GM19463 (cell line): ENCODE measurements around the gene QSER1.

Experiments used
- ATAC-seq: cut with Tn5 transposase; IDR thresholded peaks from one replicate; pipeline ENCODE4 v1.9.1; 2021; ENCODE audit warnings: mild to moderate bottlenecking, moderate library complexity; ENCODE audit not compliant: unreplicated experiment

Gene QSER1

DNA sequence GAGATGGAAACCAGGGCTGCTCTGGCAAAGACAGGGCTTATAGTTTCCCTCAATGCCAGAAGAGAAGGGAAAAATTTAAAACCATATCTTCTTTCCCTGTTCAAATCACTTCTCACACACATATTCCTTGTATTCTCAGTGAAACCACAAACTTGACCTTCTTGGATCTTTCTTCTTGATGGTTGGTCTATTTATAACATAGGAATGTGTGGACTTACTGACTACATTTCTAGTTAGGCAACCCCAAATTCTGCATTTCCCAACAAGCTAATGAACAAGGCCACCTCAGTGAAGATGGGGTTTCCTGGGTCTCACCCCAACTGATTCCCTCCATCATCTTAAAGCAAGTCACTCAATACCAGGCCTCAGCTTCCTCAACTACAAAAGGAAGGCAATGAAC lies 3.8 kb upstream of the QSER1 start:
- no peak for ATAC-seq

DNA sequence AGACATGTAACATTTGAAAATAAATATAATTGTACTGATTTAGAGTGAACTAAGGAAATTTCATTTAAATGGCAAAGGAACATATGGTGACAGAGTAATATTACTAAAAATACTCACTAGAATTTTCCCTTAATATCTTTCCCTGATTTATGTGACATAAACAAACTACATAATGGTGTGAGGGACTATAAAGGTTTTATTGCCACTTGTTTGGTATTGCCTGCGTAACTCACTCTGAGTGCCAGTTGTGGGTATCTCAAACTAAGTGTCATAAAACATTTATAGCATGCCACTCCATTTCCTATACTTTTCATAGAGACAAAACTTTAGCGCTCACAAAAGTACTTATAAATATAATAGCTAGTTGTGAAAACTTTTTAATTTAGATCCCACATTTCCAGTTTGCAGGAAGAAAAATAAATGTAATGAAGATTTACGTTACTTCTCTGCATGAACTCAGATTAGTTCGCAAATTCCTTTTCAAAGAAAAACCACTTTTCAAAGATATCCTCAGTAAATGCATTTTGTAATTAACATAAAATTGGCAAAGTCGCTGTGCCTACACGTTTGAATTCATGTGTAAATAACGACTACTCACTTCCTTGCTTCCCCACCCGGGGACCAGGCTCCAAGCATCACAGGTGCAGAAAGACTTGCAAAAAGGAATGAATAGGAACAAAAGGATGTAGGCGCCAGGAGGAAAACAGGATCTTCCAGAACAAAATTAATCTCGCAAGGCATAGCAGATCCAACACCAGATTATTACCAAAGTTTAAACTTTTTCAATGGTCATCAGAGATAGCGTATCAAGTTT lies 1.6 kb upstream of the QSER1 start:
- ATAC-seq, result no peak

DNA sequence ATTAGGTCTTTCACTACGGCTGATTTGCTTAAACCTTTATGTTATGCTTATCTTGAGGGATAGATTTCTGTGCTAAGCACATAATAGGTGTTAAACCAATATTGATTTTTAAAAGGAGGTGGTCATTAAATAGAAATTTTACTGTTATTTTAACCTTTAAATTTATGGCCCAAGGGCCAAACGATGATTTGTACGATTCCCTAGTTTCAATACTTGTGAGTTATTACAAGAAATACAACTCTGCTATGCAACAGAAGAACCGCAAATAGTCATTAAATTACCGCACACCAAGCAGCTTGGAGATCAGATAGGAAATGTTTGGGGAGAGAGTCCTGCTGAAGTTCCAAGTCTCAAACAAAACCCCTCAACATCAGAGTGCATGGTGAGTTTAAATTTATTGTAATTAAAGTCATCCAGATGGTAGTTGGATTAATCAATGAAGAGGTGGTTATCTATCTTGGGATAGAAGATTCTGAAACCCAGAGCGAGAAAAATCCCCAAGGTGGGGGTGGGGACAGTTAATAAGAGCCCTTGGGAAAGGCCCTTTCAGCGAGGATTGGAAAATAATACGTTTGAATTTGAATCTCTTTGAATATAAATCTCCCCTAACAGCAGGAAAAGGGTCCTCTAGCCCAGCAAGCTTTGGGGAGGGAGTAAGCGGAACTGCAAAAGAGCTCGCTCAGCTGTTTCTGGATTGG lies 805 bp upstream of the QSER1 start:
- no peak for ATAC-seq

DNA sequence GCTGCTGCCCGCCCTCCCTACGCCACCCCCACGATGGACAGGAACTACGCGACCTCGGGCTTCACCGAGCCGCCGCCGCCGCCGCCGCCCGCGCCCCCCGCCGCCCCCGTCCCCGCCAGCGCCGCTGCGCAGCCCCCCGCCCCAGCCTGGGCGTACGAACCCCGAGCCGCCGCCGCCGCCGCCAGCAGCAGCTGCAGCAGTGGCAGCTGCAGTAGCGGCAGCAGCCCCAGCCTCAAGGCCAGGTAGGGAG lies 407 bp downstream of the QSER1 start:
- ATAC-seq, result no peak

DNA sequence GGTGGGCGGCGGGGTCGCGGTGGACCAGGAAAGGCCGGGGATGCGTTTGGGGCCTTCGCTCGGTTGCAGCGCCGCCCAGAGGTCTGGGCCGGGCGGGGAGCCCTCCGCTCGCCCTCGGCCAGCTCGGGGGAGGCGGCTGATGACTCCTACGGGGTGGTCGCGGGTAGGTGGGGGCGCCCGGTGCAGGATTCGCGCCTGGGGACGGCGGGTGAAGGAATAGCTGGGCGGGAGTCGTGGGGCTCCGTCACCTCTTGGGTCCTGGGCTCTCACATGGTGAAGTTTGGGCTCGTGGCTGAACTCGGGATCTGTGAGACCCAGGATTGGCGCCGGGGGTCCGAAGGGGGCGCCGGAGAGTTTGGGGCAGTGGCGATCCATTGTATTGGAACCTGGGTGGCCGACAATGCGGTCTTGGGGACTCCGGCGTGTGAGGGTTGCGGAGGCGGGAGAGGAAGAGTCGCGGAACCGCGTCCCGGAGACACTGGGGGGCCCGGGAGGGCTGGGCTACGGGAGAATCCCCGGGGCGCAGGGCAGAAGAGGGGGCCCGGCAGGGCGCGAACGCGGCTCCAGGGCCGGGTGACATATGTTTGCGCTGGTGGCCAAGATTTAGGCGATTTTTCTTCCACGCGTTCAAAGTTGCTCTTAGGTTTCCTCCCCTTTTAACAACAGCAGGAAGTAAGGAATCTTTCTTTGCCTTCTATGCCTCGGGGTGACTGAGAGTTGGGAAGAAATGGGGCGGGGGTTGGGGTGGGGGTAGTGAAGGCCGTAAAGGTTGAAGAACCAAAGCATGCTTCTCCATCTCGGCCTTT lies 935 bp downstream of the QSER1 start:
- peak; percentile 31 for ATAC-seq

DNA sequence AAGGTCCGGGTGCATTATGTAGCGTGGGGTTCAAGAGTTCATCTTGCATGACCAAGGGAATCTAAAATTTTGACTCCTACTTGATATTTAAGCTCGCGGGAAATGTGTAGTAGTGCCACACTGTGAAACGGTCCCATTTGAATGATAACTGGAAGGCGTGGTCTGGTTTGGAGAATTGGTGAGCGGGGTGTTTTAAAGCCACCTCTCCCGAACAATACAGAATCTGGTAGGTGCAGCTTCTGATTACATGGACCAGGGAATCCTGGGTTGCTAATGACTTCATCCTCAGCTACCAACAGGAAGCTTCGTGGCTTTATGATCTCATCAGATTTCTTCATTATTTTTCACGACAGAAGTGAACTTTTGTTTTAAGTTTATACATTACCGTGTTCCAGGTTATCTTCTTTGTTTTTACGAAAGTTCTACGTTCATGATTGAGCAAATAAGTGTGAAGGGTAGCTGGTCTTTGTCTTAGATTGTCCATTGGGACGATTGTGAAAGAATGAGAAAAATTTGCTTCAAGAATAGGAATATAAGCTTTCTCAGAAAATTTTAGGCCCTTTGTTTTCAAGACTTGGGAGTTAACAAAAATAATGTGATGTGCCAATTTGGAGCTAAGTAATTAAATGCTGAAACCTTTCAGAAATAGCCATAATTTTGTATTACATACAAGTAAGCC lies 1.7 kb downstream of the QSER1 start:
- ATAC-seq, result no peak

DNA sequence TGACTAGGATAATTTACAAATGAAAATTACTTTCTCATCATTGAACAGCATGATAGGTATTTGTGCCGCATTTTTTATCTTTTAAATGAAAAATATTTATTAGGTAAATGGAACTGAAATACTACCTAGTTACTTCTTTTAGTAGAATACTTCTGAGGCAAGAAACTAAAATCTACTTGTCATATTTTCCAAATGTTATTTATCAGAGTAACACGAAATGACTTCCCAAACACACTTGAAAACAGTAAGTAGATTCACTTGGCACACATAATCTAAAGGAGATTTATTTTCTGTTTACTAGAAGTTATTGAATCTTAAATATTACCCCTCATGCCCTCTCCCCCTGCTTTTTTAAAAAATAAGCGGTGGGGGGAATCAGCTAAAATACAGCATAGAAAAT lies 2.3 kb downstream of the QSER1 start:
- no peak for ATAC-seq

DNA sequence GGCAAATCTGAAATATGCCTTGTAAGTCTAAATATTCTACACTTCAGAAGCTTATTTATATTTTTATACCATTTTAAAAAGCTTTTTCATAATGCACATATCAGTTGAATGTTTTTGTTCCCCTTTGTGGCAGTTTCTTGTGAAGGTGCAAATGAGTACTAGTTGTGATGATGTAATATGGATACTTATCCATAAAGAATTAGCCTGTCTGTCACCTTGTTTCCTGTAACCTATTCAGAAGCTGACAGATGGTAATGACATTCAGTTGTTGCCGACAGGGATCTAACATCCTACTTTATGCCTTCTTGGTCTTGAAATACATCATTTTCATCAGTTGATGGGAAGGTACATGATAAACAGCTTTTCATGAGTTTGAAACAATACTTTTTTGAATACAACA lies 2.9 kb downstream of the QSER1 start:
- no peak for ATAC-seq

DNA sequence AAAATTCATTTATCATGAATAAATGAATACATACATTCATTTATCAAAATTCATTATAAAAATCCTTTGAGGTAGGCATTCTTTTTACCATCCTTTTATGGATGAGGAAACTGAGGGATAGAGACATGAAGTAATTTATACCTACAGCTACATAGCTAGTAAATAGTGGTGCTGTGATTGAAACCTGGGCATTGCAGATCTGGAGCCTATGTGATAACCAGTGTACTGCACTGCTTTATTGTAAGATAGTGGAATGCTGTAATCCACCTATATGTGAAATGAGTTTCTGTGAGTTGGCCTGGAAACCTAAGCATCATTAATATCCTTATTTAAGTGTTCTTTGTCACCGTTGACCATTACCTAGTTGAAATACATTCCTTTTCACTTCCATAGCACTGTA lies 4.5 kb downstream of the QSER1 start:
- ATAC-seq, result no peak

DNA sequence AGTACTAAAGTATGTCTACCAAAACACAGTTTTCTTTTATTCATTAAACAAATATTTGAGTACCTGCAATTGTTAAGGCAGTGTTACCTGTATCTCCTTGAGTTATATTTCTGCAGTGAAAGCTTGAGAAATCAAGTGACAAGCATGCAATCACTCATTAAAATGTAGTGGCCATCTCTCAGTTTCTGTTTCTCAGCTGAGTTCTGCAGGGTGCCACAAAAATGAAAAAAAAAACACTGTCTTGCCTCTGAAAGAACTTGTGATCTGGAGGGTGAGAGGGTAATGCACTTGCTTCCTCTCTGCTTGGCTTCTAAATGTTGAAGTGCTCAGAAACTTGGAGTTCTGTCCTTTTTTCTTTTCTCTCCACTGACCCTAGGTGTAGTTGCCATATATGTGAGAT lies 6.8 kb downstream of the QSER1 start:
- ATAC-seq, result peak; percentile 74

DNA sequence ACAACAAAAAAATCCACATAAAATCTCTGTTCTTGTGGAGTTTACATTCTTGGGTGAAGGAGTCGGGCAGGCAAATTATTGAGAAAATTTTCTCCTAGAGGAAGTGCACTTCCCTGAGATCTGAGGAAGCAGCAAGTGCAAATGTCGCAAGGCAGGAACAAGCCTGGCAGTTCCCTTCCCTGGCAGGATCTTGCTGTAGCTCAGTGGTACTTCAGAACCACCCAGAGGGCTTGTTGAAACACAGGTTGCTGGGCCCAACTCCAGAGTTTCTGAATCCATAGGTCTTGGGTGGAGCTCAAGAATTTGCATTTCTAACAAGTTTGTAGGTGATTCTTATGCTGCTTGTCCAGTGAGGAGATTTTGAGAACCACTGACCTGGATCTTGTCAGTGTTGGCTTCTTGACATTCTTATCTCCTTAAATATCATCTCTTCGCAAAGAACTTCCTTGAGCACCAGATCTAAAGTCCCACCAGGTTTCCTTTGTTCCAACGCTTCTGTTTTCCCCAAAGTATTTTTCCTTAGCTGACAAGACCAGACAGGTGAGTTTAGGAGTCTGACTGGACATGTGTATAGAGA lies 9.6 kb downstream of the QSER1 start:
- no peak for ATAC-seq

DNA sequence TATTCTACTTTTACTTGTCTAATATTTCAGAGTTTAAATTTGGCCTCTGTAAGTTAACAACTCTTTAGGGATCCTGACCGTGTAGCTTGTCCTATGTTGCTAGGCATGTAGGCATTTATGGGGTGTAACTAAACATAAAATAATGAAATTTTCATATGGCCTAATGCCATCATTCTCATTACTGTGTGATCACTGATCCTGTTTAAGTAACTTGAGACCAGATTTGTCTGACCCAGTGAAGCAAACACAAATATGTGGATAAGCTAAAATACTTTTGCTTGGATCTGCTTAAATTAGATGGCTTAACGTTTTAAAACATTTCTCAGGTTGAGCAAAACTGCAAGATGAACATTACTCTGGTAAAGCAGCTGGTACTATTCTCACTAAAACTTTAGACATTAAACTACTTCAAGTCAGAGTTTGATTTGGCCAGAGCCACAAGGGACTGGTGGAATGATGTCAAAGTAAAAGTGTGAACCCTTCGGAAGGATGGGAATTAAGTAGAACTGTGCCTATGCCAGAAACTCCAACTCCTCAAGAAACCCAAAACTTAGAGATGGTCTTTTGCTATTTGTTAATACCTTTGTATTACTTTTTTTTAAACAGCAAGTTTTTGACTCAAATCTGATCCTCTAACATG lies 12.5 kb downstream of the QSER1 start:
- ATAC-seq, result no peak

DNA sequence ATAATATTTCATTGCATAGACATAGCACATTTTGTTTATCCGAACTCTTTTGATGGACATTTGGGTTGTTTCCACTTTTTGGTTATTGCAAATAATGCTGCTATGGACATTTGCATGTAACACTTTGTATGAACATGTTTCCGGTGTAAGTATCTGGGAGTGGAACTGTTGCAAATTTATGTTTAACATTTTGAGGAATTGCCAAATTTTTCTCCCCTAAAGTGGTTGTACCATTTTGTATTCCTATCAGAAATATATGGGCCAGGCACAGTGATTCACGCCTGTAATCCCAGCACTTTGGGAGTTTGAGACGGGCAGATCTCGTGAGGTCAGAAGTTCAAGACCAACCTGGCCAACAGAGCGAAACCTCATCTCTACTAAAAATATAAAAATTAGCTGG lies 16.0 kb downstream of the QSER1 start:
- ATAC-seq, result no peak

DNA sequence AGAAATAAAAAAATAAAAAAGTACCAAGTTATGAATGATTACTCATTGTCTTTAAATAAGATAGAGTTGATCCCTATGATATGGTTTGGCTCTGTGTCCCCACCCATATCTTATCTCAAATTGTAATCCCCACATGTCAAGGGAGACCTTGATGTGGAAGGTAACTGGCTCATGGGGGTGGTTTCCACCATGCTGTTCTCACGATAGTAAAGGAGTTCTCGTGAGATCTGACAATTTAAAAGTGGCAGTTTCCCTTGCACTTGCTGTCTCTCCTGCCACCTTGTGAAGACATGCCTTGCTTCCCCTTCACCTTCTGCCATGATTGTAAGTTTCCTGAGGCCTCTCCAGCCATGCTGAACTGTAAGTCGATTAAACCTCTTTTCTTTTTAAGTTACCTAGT lies 18.8 kb downstream of the QSER1 start:
- ATAC-seq, result no peak

DNA sequence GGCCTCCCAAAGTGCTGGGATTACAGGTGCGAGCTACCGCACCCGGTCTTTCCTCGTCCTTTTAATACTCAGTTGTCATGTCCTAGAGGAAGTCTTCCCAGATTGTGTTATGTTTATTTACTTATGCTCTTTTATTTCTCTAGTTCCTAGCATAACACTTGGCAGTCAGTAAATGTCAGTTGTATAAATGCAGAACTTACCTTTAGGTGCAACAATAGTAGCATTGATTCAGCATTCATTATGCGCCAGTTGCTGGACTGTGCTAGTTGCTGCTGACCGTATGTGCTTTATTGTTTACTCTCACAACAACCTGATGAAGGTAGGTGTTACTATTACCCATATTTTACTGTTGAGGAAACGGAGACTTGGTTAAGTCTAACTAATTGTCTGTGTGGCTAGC lies 20.8 kb downstream of the QSER1 start:
- no peak for ATAC-seq

DNA sequence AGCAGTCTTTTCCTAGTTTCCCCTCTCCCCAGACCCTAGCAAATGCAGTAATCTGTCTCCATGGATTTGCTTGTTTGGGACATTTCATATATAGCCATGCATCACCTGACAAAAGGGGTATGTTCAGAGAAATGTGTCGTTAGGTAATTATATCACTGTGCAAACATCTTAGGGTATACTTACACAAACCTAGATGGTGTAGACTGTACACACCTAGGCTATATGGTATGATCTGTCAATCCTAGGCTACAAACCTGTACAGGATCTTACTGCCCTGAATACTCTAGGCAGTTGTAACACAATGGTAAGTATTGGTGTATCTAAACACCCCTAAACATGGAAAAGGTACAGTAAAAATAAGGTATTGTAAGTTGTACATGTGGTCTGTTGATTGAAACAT lies 23.8 kb downstream of the QSER1 start:
- ATAC-seq, result no peak

DNA sequence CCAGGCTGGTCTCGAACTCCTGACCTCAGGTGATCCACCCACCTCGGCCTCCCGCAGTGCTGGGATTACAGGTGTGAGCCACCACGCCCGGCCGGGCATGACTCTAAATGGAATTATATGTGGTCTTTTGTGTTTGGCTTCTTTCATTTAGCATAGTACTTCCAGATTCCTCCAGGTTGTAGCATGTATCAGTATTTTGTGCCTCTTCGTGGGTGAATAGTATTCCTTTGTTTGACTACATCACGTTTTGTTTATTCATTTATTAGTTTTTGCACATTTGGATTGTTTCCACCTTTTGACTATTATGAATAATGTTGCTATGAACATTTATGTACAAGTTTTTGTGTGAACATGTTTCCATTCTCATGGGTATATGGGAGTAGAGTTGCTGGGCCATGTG lies 24.4 kb downstream of the QSER1 start:
- ATAC-seq, result no peak

DNA sequence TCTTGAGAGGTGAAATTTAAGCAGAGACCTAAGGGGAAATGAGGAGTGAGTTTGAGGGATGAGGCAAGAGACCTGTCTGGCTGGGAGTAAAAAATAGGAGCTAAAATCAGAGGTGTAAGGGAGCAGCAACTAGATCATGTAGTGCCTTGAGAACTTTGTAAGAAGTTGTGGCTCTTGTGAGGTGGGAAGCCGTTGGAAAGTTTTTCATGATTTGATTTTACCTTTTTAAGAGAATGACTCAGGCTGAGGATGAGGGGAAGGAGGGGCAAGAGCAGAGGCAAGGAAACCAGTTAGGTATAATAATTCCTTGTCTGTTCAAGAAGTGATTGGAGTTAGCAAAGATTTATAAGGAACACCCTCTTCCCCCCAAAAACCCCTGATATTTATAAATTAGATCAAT lies 25.8 kb downstream of the QSER1 start:
- ATAC-seq, result no peak

DNA sequence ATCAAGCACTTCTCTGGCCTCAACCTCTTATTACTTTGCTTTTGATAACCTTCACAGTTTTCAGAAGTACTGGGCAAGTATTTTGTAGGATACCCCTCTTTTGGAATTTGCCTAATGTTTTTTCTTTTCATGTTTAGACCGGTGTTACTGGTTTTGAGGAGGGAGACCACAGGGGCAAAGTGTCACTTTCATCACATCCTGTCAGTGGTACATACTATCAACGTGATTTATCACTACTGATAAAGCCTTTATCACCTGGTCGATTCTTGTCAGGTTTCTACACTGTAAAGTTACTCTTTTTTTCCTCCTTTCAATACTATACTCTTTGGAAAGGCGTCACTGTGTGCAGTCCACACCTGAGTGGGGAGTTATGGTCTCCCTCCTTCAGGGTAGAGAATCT lies 26.7 kb downstream of the QSER1 start:
- ATAC-seq, result no peak

DNA sequence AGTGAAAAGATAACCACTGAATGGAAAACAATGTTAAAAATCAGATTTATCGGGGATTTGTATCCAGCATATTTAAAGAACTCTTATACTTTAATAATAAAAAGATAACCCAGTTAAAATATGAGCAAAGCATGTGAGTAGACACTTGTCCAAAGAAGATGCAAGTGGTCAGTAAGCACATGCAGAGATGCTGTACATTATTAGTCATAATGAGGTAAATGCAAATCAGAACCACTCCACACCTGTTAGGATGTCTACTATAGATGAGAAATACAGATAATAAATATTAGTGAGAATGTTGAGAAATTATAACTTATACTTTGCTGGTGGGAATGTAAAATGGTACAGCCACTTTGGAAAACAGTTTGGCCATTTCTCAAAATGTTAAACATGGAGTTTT lies 28.0 kb downstream of the QSER1 start:
- ATAC-seq, result no peak

DNA sequence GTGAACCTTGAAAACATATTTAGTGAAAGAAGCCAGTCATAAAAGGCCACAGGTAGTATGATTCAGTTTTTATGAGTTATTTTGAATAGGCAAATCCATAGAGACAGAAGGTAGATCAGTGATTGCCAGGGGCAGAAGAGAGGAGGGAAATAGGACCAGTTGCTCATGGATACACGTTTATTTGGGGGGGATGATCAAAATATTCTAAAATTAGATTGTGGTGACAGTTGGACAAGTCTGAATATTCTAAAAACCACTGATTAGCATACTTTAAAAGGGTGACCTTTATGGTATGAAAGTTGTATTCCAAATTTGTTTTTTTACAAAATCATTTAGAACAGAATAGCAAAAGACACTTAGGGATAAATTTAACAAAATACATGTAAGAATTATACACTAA lies 28.6 kb downstream of the QSER1 start:
- ATAC-seq, result no peak
